Glutamatergic neuron (in vitro differentiated cells): ENCODE results near the gene ABCC8. TPM values are rescaled to one million over a fixed set of nuclear protein-coding genes. Genes with fewer than 3 reads are reported as not detected.

Source experiments
- DNase-seq: peaks from one replicate; pipeline ENCODE4 v3.0.0; 2022
- H3K27ac Mint-ChIP-seq: one replicate; pipeline ENCODE4 v1.8.0; 2020; ENCODE audit warnings: mild to moderate bottlenecking, mixed read lengths, inconsistent platforms; ENCODE audit not compliant: unreplicated experiment
- H3K27me3 Mint-ChIP-seq: one replicate; pipeline ENCODE4 v1.8.0; 2020; ENCODE audit warnings: mild to moderate bottlenecking, moderate library complexity, mixed read lengths, inconsistent platforms; ENCODE audit not compliant: unreplicated experiment
- H3K36me3 Mint-ChIP-seq: one replicate; pipeline ENCODE4 v1.8.0; 2020; ENCODE audit warnings: mild to moderate bottlenecking, mixed read lengths, inconsistent platforms; ENCODE audit not compliant: unreplicated experiment
- H3K4me1 Mint-ChIP-seq: one replicate; pipeline ENCODE4 v1.8.0; 2020; ENCODE audit warnings: mild to moderate bottlenecking, low read depth, mixed read lengths, inconsistent platforms; ENCODE audit not compliant: unreplicated experiment
- H3K4me3 Mint-ChIP-seq: one replicate; pipeline ENCODE4 v1.8.0; 2020; ENCODE audit warnings: mild to moderate bottlenecking, mixed read lengths, inconsistent platforms; ENCODE audit not compliant: unreplicated experiment
- H3K9me3 Mint-ChIP-seq: one replicate; pipeline ENCODE4 v1.8.0; 2020; ENCODE audit warnings: mild to moderate bottlenecking, moderate library complexity, mixed read lengths, inconsistent platforms; ENCODE audit not compliant: unreplicated experiment
- long read RNA-seq: library from polyadenylated mRNA; unstranded; transcript quantifications from one replicate; pipeline ENCODE4 v2.0.0, GENCODE V29; 2020; ENCODE audit not compliant: unreplicated experiment
- total RNA-seq: library from RNA; stranded (reverse); fragmentation: NEBNext Ultra II Directional; extraction: Animal tissue kit (Norgen Biotek cat#: 25700); gene quantifications from one replicate; pipeline ENCODE4 v1.2.1, GENCODE V29; 2021; ENCODE audit not compliant: unreplicated experiment
- TF ChIP-seq, protein P1 (sequence below): fragments of 200-600 bp; sonication (generic); IDR thresholded peaks from one replicate; pipeline ENCODE4 v1.5.0; 2021; ENCODE audit not compliant: partially characterized antibody, unreplicated experiment

Gene ABCC8
- total RNA-seq, result 5.7 TPM
- long read RNA-seq, partial matches to known transcripts, result 0 of 1 reads
- long read RNA-seq, other reads (novel, unspliced or antisense), result 1 of 1 reads

DNA sequence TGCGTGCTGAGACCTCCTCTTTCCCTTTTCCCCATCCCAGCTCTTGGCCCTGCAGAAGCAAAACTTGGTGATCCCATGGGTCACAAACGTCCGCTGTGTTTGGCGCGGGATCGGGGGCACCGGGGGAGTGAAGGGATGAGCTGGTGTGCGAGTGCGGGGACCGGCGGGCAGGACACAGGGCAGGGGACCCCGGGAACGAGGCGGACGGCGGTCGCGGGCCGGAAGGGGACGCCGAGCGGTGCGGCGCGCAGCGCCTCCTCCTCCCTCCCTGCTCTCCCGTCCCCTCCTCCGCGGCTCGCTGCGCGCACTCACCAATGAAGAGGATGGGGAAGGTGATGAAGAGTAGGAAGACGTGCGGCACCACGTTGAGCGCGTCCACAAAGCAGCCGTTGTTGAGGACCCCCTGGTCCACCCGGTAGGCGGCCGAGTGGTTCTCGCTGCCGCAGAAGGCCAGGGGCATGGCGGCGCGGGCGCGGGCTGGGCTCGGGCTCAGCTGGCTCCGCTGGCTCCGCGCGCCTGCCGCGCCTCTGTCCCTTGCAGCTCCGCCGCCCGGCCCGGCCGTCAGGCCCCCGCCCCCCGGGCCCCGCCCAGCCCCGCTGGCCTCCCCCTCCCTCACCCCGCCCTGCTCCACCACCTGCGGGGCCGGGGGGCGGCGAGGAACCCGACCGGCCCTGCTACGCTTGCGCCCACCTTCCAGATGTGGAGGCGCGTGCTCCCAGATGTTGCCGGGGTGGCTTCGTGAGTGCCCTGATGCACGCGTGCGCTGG, at the start of gene ABCC8:
TSS of gene ABCC8 (minus strand) at position 529 of the 767 bp plus-strand sequence. CDS start at position 460, 69 bp downstream.
- peak within 1 kb of the TSS; percentile 93 for H3K4me3 Mint-ChIP-seq
- peak; percentile 73 for DNase-seq
- H3K9me3 Mint-ChIP-seq, result peaks cover 2% of the 10 kb centered on the region
- TF ChIP-seq, protein P1, sequence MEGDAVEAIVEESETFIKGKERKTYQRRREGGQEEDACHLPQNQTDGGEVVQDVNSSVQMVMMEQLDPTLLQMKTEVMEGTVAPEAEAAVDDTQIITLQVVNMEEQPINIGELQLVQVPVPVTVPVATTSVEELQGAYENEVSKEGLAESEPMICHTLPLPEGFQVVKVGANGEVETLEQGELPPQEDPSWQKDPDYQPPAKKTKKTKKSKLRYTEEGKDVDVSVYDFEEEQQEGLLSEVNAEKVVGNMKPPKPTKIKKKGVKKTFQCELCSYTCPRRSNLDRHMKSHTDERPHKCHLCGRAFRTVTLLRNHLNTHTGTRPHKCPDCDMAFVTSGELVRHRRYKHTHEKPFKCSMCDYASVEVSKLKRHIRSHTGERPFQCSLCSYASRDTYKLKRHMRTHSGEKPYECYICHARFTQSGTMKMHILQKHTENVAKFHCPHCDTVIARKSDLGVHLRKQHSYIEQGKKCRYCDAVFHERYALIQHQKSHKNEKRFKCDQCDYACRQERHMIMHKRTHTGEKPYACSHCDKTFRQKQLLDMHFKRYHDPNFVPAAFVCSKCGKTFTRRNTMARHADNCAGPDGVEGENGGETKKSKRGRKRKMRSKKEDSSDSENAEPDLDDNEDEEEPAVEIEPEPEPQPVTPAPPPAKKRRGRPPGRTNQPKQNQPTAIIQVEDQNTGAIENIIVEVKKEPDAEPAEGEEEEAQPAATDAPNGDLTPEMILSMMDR, result no peak
- no peaks in the 10 kb centered on the region for H3K36me3 Mint-ChIP-seq
- H3K4me1 Mint-ChIP-seq, result peaks cover 24% of the 10 kb centered on the region
- H3K27ac Mint-ChIP-seq, result no peak within 1 kb of the TSS
- H3K27me3 Mint-ChIP-seq, result peaks cover 17% of the 10 kb centered on the region

DNA sequence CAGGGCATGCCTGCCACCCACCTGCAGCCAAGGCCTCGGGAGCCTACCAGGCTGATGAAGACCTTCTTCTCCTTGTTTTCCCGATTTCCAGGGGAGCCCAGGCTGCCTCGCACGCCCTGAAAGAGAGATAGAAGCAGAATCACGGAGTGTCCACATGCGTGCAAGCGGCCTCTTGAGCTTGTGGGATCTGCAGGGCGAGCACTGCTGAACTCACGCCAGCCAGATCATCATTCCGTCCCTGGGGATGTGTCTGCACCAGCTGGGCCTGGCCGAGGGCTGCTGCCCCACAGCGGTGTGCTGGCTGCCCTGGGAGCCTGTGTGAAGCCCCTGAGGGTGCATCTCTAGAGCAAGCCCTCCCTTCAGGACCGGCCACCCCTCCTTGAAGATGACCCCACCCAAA, 49.7 kb upstream of the ABCC8 start:
- Mint-ChIP-seq H3K4me3 (no peak overlapping the region), H3K36me3 (no peaks in the 10 kb centered on the region), H3K27ac (no peak overlapping the region), H3K9me3 (no peaks in the 10 kb centered on the region), H3K27me3 (peaks cover 4% of the 10 kb centered on the region), H3K4me1 (peaks cover 4% of the 10 kb centered on the region)
- DNase-seq, result peak; percentile 59
- TF ChIP-seq, protein P1, result no peak

- Mint-ChIP-seq H3K27ac (no peak overlapping the region), H3K36me3 (no peaks in the 10 kb centered on the region), H3K4me1 (peaks cover 4% of the 10 kb centered on the region), H3K27me3 (peaks cover 6% of the 10 kb centered on the region), H3K4me3 (no peak overlapping the region), H3K9me3 (peaks cover 2% of the 10 kb centered on the region)
- TF ChIP-seq, protein P1, result no peak
- DNase-seq, result no peak
These were observed 48.9 kb upstream of the ABCC8 start for GRCh38 chr11:17525570-17525969.

- H3K9me3 Mint-ChIP-seq, result peaks cover 2% of the 10 kb centered on the region
- H3K36me3 Mint-ChIP-seq, result no peaks in the 10 kb centered on the region
- peaks cover 7% of the 10 kb centered on the region for H3K4me1 Mint-ChIP-seq
- H3K27ac Mint-ChIP-seq, result no peak overlapping the region
- no peak overlapping the region for H3K4me3 Mint-ChIP-seq
- TF ChIP-seq, protein P1, result no peak
- peaks cover 6% of the 10 kb centered on the region for H3K27me3 Mint-ChIP-seq
- DNase-seq, result no peak
These were observed 47.6 kb upstream of the ABCC8 start for GRCh38 chr11:17524221-17524620.

DNA sequence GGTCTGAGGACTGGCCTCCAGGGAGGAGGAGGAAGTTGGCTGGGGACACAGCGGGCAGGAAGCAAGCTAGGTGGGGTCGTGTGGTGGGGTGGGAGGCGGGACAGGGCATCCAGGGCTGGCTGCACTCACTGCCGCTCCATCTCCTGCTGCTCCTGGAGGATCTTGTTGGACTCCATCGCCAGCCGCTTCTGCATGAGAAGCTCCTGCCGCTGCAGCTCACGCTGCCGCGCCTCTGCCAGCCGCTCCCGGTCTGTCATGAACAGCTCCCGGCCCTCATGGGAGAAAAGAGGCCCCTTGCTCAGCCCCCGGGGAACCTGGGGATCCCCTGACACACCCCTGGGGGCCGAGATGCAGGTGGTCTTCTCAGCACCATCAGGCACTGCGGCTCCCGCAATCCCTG, 46.0 kb upstream of the ABCC8 start:
- Mint-ChIP-seq H3K36me3 (no peaks in the 10 kb centered on the region), H3K4me1 (peaks cover 8% of the 10 kb centered on the region), H3K4me3 (no peak overlapping the region), H3K27me3 (peaks cover 6% of the 10 kb centered on the region), H3K9me3 (peaks cover 2% of the 10 kb centered on the region), H3K27ac (no peak overlapping the region)
- TF ChIP-seq, protein P1, result no peak
- DNase-seq, result no peak
